Stimulated activated CD4-positive, alpha-beta T cell treated with anti-CD3 and anti-CD28 coated beads, Interleukin-4, amount 100 ng/mL, for 24 hours (primary cell): ENCODE measurements around the gene CCDC47.

ENCODE experiments used
- DNase-seq: peaks from one replicate; pipeline ENCODE4 v3.0.0-alpha.2; 2020

The CCDC47 gene

DNA sequence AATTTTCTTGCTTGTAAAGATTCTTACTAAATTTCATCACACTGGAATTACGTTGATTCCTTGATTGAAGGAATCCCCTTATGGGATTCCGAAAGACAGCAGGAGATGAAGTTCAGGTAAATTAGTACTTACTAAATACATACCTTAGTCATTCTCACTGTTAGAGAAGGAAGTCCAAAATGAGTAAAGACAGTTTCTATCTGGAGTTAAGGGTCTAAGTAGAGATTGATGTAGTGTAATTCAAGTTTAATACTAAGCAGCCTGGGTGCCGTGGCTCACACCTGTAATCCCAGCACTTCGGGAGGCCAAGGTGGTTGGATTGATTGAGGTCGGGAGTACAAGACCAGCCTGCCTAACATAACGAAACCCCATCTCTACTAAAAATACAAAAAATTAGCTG lies 10.1 kb upstream of the CCDC47 start:
- DNase-seq = no peak

DNA sequence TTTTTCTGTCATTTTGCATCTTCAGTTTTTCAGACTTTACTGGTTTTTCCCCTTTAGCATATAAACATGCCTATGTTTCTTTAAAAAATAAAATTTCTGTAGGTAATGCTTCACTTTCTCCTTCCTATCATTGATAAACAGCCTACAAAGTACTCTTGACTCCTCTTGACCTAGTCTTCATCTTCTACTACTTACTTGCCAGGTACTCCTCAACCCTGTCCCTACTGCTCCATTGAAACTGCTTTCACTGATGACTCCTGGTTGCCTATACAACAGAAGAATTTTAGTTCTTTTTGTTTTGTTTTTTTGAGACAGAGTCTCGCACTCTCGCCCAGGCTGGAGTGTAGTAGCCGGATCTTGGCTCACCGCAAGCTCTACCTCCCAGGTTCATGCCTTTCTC lies 7.5 kb upstream of the CCDC47 start:
- DNase-seq = no peak

DNA sequence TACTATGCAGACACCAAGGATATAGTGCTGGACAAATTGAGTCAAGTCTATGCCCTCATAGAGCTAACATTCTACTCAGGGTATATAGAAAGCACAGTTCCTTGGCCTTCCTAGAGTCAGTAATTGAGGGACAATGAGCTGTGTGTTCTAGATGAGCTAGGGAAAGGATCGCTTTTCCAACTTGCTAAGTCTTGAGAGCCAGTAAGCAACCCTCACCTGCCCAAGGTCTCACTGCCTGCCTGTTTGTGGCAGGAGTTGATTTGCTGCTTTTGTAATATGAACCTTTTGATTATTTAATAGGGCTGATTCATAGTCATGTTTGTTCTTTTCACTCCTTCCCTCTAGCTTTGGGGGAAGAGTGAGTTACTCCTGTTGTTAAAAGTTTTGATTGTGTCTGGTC lies 7.1 kb upstream of the CCDC47 start:
- DNase-seq = no peak

- DNase-seq = no peak
Measured at GRCh38 chr17:63775420-63775819, 2.0 kb upstream of the CCDC47 start.

GRCh38 chr17:63774969-63775265 lies 1.5 kb upstream of the CCDC47 start:
- DNase-seq = peak; percentile 18

DNA sequence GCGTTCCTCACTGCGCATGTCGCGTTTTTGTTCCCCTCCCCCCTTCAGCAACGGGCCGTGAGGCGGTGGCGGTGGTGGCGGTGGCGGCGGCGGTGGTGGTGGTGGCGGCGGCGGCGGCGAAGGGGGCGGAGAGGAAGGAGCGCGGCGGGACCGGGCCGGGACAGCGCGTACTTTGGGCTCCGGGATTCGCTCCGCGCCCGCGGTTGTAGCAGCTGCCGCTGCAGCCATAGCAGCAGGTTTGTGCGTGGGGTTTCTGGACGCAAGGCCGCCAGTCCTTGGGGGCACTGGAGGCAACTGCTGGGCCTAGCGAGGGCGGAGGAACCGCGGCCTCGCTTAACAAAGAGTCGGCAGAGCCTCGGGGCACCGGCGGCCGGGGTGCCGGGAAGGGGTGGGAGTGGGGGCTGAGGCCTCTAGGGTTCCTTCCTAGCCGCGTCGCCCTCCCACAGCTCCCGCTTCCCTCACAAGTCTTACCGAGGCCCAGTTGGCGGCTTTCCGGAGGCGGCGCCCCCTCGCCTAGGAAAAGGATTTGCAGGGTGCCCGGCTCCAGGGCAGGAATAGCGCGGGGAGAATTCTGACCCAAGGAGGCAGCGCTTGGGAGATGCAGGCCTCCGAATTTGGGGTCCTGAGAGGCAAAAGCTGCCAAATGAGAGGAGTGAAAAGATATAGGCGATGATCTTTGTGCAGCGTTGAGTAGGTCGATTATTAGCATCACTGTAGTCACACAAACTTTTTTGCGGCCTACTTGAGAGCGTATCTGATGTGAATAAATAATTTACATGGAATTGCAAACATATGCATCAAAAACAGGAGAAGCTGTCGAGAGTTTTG lies 958 bp upstream of the CCDC47 start, which contains the start of gene DDX42:
DDX42 (plus strand) TSS at position 30 of the 828 bp plus-strand sequence. CDS start 12,880 bp downstream, outside the sequence.
- DNase-seq = peak; percentile 92

- no peak for DNase-seq
Measured at GRCh38 chr17:63772801-63773271, 561 bp downstream of the CCDC47 start.

DNA sequence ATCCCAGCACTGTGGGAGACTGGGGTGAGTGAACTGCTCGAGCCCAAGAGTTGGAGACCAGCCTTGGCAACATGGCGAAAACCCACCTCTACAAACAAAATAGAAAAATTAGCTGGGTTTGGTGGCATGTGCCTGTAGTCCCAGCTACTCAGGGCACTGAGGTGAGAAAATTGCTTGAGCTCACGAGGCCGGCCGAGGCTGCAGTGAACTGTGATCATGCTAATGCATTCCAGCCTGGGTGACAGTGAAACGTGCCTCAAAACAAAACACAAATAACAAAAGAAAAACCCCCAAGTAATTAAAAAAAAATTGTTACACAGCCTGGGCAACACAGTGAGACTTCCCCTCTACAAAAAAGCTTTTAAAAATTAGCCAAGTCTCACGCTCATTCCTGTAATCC lies 5.0 kb downstream of the CCDC47 start:
- DNase-seq = no peak

DNA sequence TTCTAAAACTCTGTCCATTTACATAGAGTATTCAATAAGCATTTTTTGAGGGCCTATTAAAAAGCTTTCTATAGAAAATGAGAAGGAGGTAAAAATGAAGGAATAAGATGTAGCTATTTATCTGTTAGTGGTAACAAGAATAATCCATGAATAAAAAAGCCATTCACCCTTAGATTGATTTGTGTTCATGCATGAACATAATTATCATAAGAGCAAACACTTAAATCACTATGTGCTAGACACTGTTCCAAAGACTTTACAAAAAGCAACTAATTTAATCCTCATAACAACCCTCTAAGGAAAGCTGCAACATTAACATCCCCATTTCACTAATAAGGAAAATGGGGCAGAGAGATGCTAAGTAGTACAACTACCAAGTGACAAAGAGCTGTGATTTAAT lies 6.6 kb downstream of the CCDC47 start:
- DNase-seq = no peak

GRCh38 chr17:63764716-63765115 lies 8.7 kb downstream of the CCDC47 start:
- DNase-seq = no peak

DNA sequence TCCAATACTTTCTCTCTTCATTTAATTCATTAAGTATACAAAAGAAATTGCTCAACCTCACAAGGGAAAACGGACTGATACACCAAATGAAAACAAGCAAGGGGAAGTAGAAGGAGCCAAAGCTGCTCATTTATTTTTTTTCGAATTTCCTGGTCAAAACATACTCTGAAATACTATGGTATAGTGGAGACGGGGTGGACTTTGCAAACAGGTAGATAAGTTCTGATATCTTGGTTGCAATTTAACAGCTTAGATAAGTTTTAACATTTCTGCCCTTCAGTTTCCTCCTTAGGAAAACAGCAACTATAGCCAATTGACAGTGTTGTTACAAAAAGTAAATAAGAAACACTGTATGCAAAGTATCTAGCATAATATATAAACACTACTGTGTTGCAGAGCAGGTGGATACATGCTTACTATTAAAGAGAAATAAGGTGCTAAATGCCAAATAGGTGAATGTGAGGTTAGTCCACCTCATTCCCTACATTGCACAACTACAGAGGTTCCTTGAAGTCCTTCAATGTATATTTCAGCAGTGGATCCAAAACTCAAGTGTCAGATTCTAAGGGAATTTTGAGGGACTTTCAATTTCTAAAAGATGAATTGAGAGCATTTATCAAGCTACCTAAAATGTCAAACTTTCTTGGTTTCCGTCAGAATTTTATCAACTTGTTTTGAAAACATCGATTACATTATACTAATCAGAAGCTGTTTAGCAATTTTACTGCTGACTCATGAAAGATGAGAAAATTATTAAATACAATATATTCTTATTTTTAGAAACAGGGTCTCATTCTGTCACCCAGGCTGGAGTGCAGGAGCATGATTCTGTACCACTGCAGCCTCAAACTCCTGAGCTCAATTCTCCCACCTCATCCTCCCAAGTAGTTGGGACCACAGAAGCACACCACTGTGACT lies 11.0 kb downstream of the CCDC47 start:
- DNase-seq = no peak

- DNase-seq = no peak
Measured at GRCh38 chr17:63760771-63761539, 12.4 kb downstream of the CCDC47 start.

DNA sequence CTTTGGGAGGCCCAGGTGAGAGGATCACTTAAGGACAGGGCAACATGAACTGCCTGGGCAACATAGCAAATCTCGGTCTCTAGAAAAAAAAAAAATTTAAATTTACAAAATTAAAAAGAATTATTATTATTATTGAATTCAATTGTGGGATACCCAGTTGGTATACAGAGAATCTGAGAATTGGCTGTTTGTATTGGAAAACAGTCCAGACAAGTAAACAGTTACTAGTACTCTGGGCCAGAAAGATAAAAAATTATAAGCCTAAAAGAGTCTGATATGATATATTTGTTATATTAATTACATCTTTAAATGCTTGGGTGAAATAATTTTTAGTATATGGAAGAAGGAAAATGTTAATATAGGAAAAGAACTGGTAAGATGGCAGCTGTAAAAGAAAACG lies 15.0 kb downstream of the CCDC47 start:
- no peak for DNase-seq

- DNase-seq = no peak
Measured at GRCh38 chr17:63754046-63754445, 19.4 kb downstream of the CCDC47 start.

GRCh38 chr17:63753215-63753614 lies 20.2 kb downstream of the CCDC47 start:
- DNase-seq = no peak

DNA sequence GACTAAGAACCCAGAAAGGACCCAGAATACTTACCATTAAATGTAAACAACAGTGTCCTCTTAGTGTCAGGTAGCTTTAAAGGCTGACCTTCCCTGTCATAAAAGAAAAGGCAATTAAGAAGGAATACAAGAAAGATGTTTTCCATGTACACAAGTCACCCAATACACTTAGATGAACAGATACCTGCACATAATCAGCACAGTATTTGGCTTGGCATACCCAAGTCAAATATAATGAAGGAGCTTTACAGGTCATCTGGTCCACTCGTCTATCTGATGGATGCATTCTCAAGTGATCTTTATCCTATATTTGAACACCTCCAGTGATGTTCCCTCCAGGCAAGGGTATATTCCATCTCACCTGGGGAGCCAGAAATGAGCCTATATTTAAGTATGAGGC lies 20.7 kb downstream of the CCDC47 start:
- DNase-seq = no peak

GRCh38 chr17:63751806-63752205 lies 21.6 kb downstream of the CCDC47 start:
- DNase-seq = peak; percentile 11

- DNase-seq = peak; percentile 99
Measured at GRCh38 chr17:63741408-63742173, 31.8 kb downstream of the CCDC47 start, which contains the start of gene STRADA. STRADA (minus strand) TSS chr17:63741799; CDS start chr17:63728369, 13,430 bp downstream.

- DNase-seq = no peak
Measured at GRCh38 chr17:63741143-63741407, 32.3 kb downstream of the CCDC47 start.

- no peak for DNase-seq
Measured at GRCh38 chr17:63740464-63741142, 32.8 kb downstream of the CCDC47 start.

- no peak for DNase-seq
Measured at GRCh38 chr17:63735691-63736090, 37.7 kb downstream of the CCDC47 start.

GRCh38 chr17:63722403-63722802 lies 51.0 kb downstream of the CCDC47 start:
- DNase-seq = no peak
